SK-N-SH (cell line): ENCODE data around the gene CALB2. TPM values are rescaled to one million over a fixed set of nuclear protein-coding genes. Genes with fewer than 3 reads are reported as not detected.

Experiments
- CTCF ChIA-PET: fragments of 300-600, 350-600 bp; formaldehyde crosslinking; extraction: SDS; loops from one replicate; lab custom pipeline; 2021; lab: Yijun Ruan, JAX
- POLR2A ChIA-PET: fragments of 350-600 bp; sonication (Branson Sonifier 250); formaldehyde crosslinking; extraction: SDS; loops from one replicate; lab custom pipeline; 2020; ENCODE audit warnings: antibody characterized with exemption, inconsistent platforms; lab: Yijun Ruan, JAX
- DNase-seq: peaks from one replicate; pipeline ENCODE4 v3.0.0; 2012
- H2AFZ ChIP-seq: fragments of 200-600 bp; sonication (generic); 2 replicates; pipeline ENCODE4 v1.8.1; 2016; ENCODE audit warnings: antibody characterized with exemption, mild to moderate bottlenecking, low read depth
- H3F3A ChIP-seq: fragments of 200-600 bp; sonication (generic); replicated peaks from 2 replicates; pipeline ENCODE3; 2016; ENCODE audit warnings: antibody characterized with exemption, mild to moderate bottlenecking; ENCODE audit not compliant: insufficient read depth
- H3K27ac ChIP-seq, 2 experiments: fragments of 200-500 bp in 1 of 2; fragments of 200-600 bp in 1 of 2; sonication (Bioruptor generic) in 1 of 2; sonication (generic), shearing (Covaris generic) in 1 of 2; 2 replicates each; pipeline versions ENCODE4 v1.5.1 to v1.6.1; 2014 to 2016; ENCODE audit warnings: low read depth in 2 of 2, inconsistent platforms in 1 of 2, low read length in 1 of 2, mild to moderate bottlenecking in 1 of 2, mixed read lengths in 1 of 2
- H3K27me3 ChIP-seq: fragments of 200-600 bp; sonication (generic), shearing (Covaris generic); 2 replicates; pipeline ENCODE4 v1.6.1; 2016; ENCODE audit warnings: mixed run types; ENCODE audit not compliant: insufficient read depth
- H3K36me3 ChIP-seq, 2 experiments: fragments of 200-500 bp in 1 of 2; fragments of 200-600 bp in 1 of 2; sonication (Bioruptor generic) in 1 of 2; sonication (generic) in 1 of 2; replicated peaks in 1 of 2; 2 replicates each; pipeline versions ENCODE3 to v1.5.1; 2014 to 2016; ENCODE audit warnings: low read length in 1 of 2, mild to moderate bottlenecking in 1 of 2; ENCODE audit not compliant: insufficient read depth in 2 of 2, control insufficient read depth in 1 of 2
- H3K4me1 ChIP-seq, 2 experiments: fragments of 200-500 bp in 1 of 2; fragments of 200-600 bp in 1 of 2; sonication (Bioruptor generic) in 1 of 2; sonication (generic), shearing (Covaris generic) in 1 of 2; 2 replicates each; pipeline versions ENCODE4 v1.5.1 to v1.6.1; 2014 to 2016; ENCODE audit warnings: low read depth in 1 of 2, low read length in 1 of 2, mixed run types in 1 of 2; ENCODE audit not compliant: insufficient read depth in 2 of 2, control insufficient read depth in 1 of 2
- H3K4me2 ChIP-seq: fragments of 200-600 bp; sonication (generic), shearing (Covaris generic); 2 replicates; pipeline ENCODE4 v1.6.1; 2017; ENCODE audit warnings: mixed run types
- H3K4me3 ChIP-seq, 2 experiments: fragments of 200-500 bp in 1 of 2; fragments of 200-600 bp in 1 of 2; sonication (Bioruptor generic) in 1 of 2; sonication (generic), shearing (Covaris generic) in 1 of 2; 2 replicates each; pipeline versions ENCODE4 v1.5.1 to v1.8.1; 2014 to 2016; ENCODE audit warnings: low read depth in 2 of 2, inconsistent platforms in 1 of 2, low read length in 1 of 2, mild to moderate bottlenecking in 1 of 2, mixed read lengths in 1 of 2, moderate library complexity in 1 of 2
- H3K79me2 ChIP-seq: fragments of 200-600 bp; sonication (generic); 2 replicates; pipeline ENCODE4 v1.8.1; 2017; ENCODE audit warnings: mild to moderate bottlenecking; ENCODE audit not compliant: insufficient read depth
- H3K9ac ChIP-seq: fragments of 200-600 bp; sonication (generic); 2 replicates; pipeline ENCODE4 v1.6.1; 2017; ENCODE audit warnings: mixed run types
- H3K9me2 ChIP-seq: fragments of 200-600 bp; sonication (generic); 2 replicates; pipeline ENCODE4 v1.6.1; 2017; ENCODE audit warnings: mixed run types
- H3K9me3 ChIP-seq: fragments of 200-600 bp; sonication (generic); 2 replicates; pipeline ENCODE4 v1.6.1; 2017; ENCODE audit warnings: mixed run types, mild to moderate bottlenecking, moderate library complexity
- H4K20me1 ChIP-seq: fragments of 200-600 bp; sonication (generic); 2 replicates; pipeline ENCODE4 v1.6.1; 2017; ENCODE audit warnings: mild to moderate bottlenecking, mixed run types; ENCODE audit not compliant: insufficient read depth
- ELF1 ChIP-seq: IDR thresholded peaks from 2 replicates; pipeline ENCODE4 v1.4.0; 2012
- EP300 ChIP-seq, 2 experiments: IDR thresholded peaks; 2 replicates each; pipeline versions ENCODE4 v1.4.0 to v1.6.1; 2012; ENCODE audit warnings: borderline replicate concordance in 1 of 2, low read depth in 1 of 2, low read length in 1 of 2
- EZH2phosphoT487 ChIP-seq: fragments of 200-600 bp; sonication (generic); IDR thresholded peaks from 2 replicates; pipeline ENCODE4 v1.6.1; 2017; ENCODE audit warnings: low read depth, mixed run types, mild to moderate bottlenecking, antibody characterized with exemption, moderate library complexity, borderline replicate concordance
- FOSL2 ChIP-seq: IDR thresholded peaks from 2 replicates; pipeline ENCODE4 v1.4.0; 2012; ENCODE audit warnings: low read depth, mild to moderate bottlenecking, moderate library complexity, borderline replicate concordance
- FOXM1 ChIP-seq: IDR thresholded peaks from 2 replicates; pipeline ENCODE4 v1.4.0; 2012; ENCODE audit warnings: low read depth, mild to moderate bottlenecking
- JUND ChIP-seq: IDR thresholded peaks from 2 replicates; pipeline ENCODE4 v1.4.0; 2012
- NFIC ChIP-seq: IDR thresholded peaks from 2 replicates; pipeline ENCODE4 v1.4.0; 2012; ENCODE audit warnings: borderline replicate concordance
- RAD21 ChIP-seq: IDR thresholded peaks from 2 replicates; pipeline ENCODE4 v1.6.1; 2012; ENCODE audit warnings: mild to moderate bottlenecking, low read length
- RCOR1 ChIP-seq: fragments of 150-350 bp; IDR thresholded peaks from 2 replicates; pipeline ENCODE4 v1.6.1; 2017; ENCODE audit warnings: antibody characterized with exemption, low read length
- RXRA ChIP-seq: IDR thresholded peaks from 2 replicates; pipeline ENCODE4 v1.4.0; 2012; ENCODE audit warnings: low read depth, mild to moderate bottlenecking, borderline replicate concordance
- SMC3 ChIP-seq: IDR thresholded peaks from 2 replicates; pipeline ENCODE4 v1.6.1; 2012; ENCODE audit warnings: low read depth, low read length, improper control_type of control experiment
- TAF1 ChIP-seq: IDR thresholded peaks from 2 replicates; pipeline ENCODE4 v1.6.1; 2012; ENCODE audit warnings: low read depth, mild to moderate bottlenecking, low read length, moderate library complexity, borderline replicate concordance
- USF2 ChIP-seq: fragments of 150-350 bp; IDR thresholded peaks from 2 replicates; pipeline ENCODE4 v1.6.1; 2017; ENCODE audit warnings: antibody characterized with exemption, low read length, low read depth, borderline replicate concordance
- YY1 ChIP-seq: IDR thresholded peaks from 2 replicates; pipeline ENCODE4 v1.4.0; 2012; ENCODE audit warnings: low read depth, mild to moderate bottlenecking
- WGBS: methylation state at CpG from one replicate; pipeline ENCODE4 v1.1.6; 2017; ENCODE audit warnings: low lambda C conversion rate; 5-methylcytosine and 5-hydroxymethylcytosine counted together
- polyA plus RNA-seq, 3 experiments: library from polyadenylated mRNA; depleted of rRNA; stranded (reverse); fragments of >200 nt; gene quantifications; 2 replicates each; pipeline ENCODE4 v1.2.3, GENCODE V29; 2012

The CALB2 gene
- polyA plus RNA-seq, 1 of the 3 experiments (the other 2 are of a cell fraction): 0.12 TPM

- DNase-seq: no peak
- Histone ChIP-seq H3K36me3 (no peaks in the 10 kb centered on the region), H3K4me1 (no peaks in the 10 kb centered on the region), H3K27ac (no peak overlapping the region), H3F3A (no peaks in the 10 kb centered on the region), H3K9me2 (no peaks in the 10 kb centered on the region), H3K79me2 (no peaks in the 10 kb centered on the region), H3K27me3 (peaks cover 8% of the 10 kb centered on the region; the same call in 1 of the 2 replicates), H3K4me2 (no peak overlapping the region), H3K9me3 (no peaks in the 10 kb centered on the region), H2AFZ (no peak overlapping the region), H3K9ac (no peak overlapping the region), H4K20me1 (no peaks in the 10 kb centered on the region), H3K4me3 (no peak overlapping the region)
- 22% methylated on average over 5 of the region's 5 CpGs for WGBS
- TF ChIP-seq USF2 (no peak), RXRA (no peak), YY1 (no peak), NFIC (no peak), JUND (no peak), TAF1 (no peak), EP300 (IDR thresholded peaks at IDR 0.05; ENCODE audit: borderline replicate concordance in 1 of 2, low read depth in 1 of 2, low read length in 1 of 2) (no peak), RAD21 (no peak)
- ChIA-PET POLR2A (no interaction called here), CTCF (interaction anchor here (1.4 kb wide), 1 partner anchor 65 kb away, joined by 4 read pairs; no protein-coding TSS in a partner anchor)
Measured at GRCh38 chr16:71376465-71377157, 18.1 kb downstream of the CALB2 start.

- TF ChIP-seq RCOR1: no peak
- no peak for TF ChIP-seq ELF1
- no peak for TF ChIP-seq EZH2phosphoT487
- no peak for TF ChIP-seq SMC3
- TF ChIP-seq FOXM1: no peak
- TF ChIP-seq FOSL2: no peak
- TF ChIP-seq RXRA: no peak
- TF ChIP-seq RAD21: no peak
- Histone ChIP-seq H3K9me2 (no peaks in the 10 kb centered on the region), H3K36me3 (no peaks in the 10 kb centered on the region), H4K20me1 (no peaks in the 10 kb centered on the region), H3K4me3 (no peak overlapping the region), H3K79me2 (no peaks in the 10 kb centered on the region), H3K27me3 (peaks cover 8% of the 10 kb centered on the region; the same call in 1 of the 2 replicates), H3K4me1 (no peaks in the 10 kb centered on the region), H3K9ac (no peak overlapping the region), H3F3A (no peaks in the 10 kb centered on the region), H3K27ac (no peak overlapping the region), H3K4me2 (no peak overlapping the region), H2AFZ (no peak overlapping the region), H3K9me3 (no peaks in the 10 kb centered on the region)
- WGBS: 71% methylated on average over 1 of the region's 1 CpG
- no peak for DNase-seq
- CTCF ChIA-PET: interaction anchor here (4.6 kb wide), 1 partner anchor 21 kb away, joined by 19 read pairs; the partner anchor contains the start of gene CALB2
- POLR2A ChIA-PET: no interaction called here
Measured at GRCh38 chr16:71379711-71380110, 21.2 kb downstream of the CALB2 start.
